Myocyte (in vitro differentiated cells): ENCODE results near the gene OR10P1. TPM values are rescaled to one million over a fixed set of nuclear protein-coding genes. Genes with fewer than 3 reads are reported as not detected.
A peak's percentile ranks its signal among the peaks of the same experiment; 100 is the strongest.

Experiments
- DNase-seq: peaks from one replicate; pipeline ENCODE4 v3.0.0-alpha.2; 2012; ENCODE audit warnings: low read depth
- total RNA-seq: library from RNA; depleted of rRNA; stranded (reverse); fragments of >200 nt; gene quantifications from 2 replicates; pipeline ENCODE4 v1.2.3, GENCODE V29; 2014

The OR10P1 gene
- total RNA-seq, 1 donor from 2014 or later = not detected

- DNase-seq = peak; percentile 52
Measured at GRCh38 chr12:55682087-55682796, 45.5 kb downstream of the OR10P1 start.

- no peak for DNase-seq
Measured at GRCh38 chr12:55683676-55684075, 47.0 kb downstream of the OR10P1 start.

DNA sequence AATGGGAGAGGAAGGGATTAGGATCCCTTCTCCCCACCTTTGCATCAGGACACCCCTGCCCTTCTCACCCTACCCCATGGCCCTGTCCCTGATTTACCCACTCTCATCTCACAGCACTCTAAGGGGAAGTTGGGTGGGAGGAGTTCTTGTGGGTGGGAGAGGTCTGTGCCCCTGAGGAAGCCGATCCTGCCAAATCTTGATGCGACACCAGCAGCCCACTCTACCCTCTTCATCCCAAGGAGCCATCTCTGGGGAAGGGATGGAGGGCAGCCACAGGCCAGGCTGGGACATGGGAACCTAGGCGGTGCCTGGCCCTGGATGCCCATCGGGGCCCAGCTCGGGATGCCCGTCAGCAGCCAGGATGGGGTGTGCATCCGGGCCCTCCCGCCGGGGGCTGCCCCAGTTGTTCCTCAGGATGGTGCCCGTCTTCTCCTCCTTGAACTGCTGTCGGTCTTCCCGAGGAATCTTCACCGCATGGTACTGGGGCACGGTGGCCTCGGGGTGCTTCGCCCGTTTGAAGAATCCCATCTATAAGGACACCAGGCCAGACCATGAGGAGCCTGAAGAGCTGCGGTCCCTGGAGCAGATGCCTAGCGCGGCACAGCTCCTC, 48.2 kb downstream of the OR10P1 start:
- no peak for DNase-seq

GRCh38 chr12:55685671-55686070, 49.0 kb downstream of the OR10P1 start:
- no peak for DNase-seq

- peak; percentile 63 for DNase-seq
Measured at GRCh38 chr12:55686366-55687010, 49.8 kb downstream of the OR10P1 start.

Other genes starting within 250 kb of the OR10P1 start
- gene OR6C65, start 236.4 kb upstream of the OR10P1 start, total RNA-seq = not detected in 2 replicates
- gene OR6C76, start 210.6 kb upstream of the OR10P1 start, total RNA-seq = not detected in 2 replicates
- gene OR6C2, start 192.8 kb upstream of the OR10P1 start, total RNA-seq = not detected in 2 replicates
- not detected in 2 replicates for gene OR6C70, start 166.8 kb upstream of the OR10P1 start, total RNA-seq
- gene OR6C68, start 144.5 kb upstream of the OR10P1 start, total RNA-seq = not detected in 2 replicates
- not detected in 2 replicates for gene OR6C4, start 87.3 kb upstream of the OR10P1 start, total RNA-seq
- gene OR2AP1, start 64.4 kb upstream of the OR10P1 start, total RNA-seq = not detected in 2 replicates
- 1,498 and 1,557 TPM in 2 replicates for gene ITGA7, start 71.0 kb downstream of the OR10P1 start, total RNA-seq
- gene BLOC1S1, start 79.2 kb downstream of the OR10P1 start, total RNA-seq = 104 and 106 TPM in 2 replicates
- gene RDH5, start 83.5 kb downstream of the OR10P1 start, total RNA-seq = 457 and 673 TPM in 2 replicates
- gene CD63, start 92.1 kb downstream of the OR10P1 start, total RNA-seq = 2,565 and 2,632 TPM in 2 replicates
- gene GDF11, start 106.2 kb downstream of the OR10P1 start, total RNA-seq = 6.2 and 6.6 TPM in 2 replicates
- 71.5 and 75.3 TPM in 2 replicates for gene SARNP, start 180.8 kb downstream of the OR10P1 start, total RNA-seq
- 8.8 and 12.5 TPM in 2 replicates for gene ORMDL2, start 181.1 kb downstream of the OR10P1 start, total RNA-seq
- 40.4 and 42.4 TPM in 2 replicates for gene DNAJC14, start 192.7 kb downstream of the OR10P1 start, total RNA-seq
- 8.6 and 8.8 TPM in 2 replicates for gene MMP19, start 206.0 kb downstream of the OR10P1 start, total RNA-seq